GM12874 (cell line): Measurements from ENCODE around the gene HIVEP2.

ENCODE experiments used
- TF ChIP-seq, protein P1 (sequence below): IDR thresholded peaks from 2 replicates; pipeline ENCODE4 v1.5.1; 2011; ENCODE audit warnings: low read depth, mild to moderate bottlenecking, control low read depth, low read length, moderate library complexity; ENCODE audit not compliant: insufficient read depth

Gene HIVEP2

DNA sequence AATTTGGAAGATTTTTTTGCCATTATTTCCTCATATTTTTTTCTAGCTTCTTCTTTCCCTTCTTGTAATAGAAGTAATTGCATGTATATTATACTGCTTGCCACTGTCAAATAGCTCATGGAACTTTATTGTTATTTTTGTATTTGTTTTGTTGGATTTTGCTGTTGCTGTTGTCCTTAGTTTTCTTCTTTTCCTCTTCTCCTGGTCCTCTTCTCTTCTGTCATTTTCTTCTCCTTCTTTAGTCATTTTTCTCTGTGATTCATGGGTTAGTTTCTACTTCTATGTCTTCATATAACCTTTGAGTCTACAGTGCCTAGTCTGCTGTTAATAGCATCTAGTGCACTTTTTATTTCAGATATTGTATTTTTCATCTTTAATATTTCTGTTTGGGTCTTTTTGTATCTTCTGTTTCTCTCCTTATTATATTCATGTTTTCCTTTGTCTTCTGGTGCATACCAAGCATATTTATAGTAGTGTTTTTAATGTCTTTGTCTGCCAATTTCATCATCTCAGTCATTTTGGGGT lies 226.2 kb downstream of the HIVEP2 start:
- TF ChIP-seq, protein P1, sequence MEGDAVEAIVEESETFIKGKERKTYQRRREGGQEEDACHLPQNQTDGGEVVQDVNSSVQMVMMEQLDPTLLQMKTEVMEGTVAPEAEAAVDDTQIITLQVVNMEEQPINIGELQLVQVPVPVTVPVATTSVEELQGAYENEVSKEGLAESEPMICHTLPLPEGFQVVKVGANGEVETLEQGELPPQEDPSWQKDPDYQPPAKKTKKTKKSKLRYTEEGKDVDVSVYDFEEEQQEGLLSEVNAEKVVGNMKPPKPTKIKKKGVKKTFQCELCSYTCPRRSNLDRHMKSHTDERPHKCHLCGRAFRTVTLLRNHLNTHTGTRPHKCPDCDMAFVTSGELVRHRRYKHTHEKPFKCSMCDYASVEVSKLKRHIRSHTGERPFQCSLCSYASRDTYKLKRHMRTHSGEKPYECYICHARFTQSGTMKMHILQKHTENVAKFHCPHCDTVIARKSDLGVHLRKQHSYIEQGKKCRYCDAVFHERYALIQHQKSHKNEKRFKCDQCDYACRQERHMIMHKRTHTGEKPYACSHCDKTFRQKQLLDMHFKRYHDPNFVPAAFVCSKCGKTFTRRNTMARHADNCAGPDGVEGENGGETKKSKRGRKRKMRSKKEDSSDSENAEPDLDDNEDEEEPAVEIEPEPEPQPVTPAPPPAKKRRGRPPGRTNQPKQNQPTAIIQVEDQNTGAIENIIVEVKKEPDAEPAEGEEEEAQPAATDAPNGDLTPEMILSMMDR: no peak

DNA sequence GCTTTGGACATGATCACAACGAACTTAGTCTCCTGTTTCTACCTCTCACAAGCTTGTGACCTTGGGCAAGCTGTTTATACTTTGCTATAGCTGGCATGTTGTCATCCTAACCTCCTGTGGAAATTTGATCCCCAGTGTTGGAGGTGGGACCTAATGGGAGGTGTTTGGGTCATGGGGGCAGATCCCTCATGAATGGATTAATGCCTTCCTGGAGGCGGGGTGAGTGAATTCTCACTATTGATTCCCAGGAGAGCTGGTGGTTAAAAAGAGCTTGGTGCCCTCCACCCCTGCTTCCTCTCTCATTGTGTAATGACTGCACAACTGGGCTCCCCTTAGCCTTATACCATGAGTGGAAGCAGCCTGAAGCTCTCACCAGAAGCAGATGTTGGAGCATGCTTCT lies 228.9 kb downstream of the HIVEP2 start:
- TF ChIP-seq, protein P1: no peak

DNA sequence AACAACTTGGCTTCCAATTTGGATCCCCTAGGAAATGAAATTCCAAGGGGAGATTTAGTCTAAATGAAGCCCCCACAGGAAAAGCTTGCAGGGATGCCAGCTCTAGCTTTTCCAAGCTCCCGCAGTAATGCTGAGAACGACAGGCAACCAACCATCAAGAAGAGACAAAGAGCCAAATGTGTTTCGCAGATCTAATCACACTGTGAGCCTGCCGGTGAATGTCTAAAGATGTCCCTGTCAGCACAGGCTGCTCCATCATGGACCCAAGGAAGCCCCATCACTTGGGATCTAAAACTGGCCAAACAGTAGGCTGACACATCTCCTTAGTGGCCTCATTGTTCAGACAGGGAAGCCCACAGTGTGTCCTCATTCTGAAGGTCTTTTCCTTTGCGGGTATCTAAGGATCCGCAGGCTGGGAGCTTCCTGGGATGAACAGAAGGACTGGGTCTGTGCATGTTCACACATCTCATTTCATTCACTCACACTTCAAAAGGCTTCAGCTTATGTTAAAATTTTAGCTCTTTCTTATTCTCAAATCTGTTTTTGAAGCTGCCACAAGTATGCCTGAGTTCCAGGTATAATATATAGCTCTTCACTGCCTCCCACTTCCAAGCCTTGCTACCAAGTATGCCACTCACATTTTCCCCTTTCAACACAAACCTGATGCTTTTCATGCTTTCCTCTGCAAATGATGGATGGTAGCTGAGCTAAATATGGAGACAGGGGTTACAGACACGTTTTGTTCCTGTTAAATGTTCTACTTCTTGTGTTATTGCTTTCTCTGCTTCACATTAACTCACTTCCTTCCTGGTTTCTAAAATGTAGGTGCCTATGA lies 229.8 kb downstream of the HIVEP2 start:
- TF ChIP-seq, protein P1: no peak

DNA sequence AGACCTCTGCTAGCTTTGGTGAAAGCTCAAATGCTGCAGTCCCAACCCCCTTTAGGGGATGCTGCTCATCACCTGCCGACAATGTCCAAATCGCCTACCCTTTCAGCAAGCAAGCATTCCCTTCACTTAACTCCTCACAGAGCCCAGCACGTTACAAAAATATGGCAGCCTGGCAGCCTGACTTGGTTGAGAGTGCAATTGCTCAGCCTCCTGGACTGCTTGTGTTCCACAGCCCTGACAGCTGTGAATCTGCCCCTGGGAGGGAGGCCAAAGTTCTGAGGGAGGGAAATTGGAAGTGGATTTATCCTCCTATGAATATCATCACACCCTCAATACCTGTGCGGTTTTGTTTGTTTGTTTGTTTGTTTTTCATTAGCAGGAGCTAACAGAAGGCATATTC lies 231.0 kb downstream of the HIVEP2 start:
- TF ChIP-seq, protein P1: no peak

DNA sequence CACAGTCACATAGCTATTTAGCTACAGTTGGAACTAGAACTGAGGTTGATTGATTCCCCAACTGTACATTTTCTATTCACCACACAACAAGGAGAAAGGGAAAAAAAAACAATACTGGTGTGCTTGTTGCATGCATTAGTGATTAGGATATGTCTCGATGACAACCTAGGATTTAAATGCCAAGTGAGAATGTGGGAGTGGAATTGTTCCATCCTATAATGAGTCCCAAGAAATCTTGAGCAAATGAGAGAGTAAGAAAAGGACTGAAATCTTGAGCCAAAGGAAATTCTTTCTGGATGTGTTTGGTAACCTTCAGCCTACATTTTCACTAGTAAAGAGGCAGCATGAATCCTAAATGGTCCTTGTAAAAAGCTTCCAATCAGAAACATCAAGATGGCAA lies 232.7 kb downstream of the HIVEP2 start:
- TF ChIP-seq, protein P1: no peak

DNA sequence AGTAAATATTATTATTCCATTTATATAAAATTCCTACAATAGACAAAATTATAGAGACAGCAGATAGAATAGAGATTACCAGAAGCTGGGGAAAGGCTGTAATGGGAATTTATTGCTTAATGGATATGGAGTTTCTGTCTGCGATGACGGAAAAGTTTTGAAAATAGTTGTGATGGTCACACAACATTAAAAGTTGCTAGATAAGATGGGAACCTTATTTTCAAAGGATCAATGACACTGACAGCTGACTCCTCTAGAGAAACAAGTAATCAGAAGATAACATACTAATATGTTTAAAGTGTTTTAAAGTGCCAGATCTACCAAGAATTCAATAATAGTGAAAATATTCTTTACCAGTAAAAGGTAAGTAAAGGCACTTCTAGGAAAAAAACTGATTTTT lies 236.3 kb downstream of the HIVEP2 start:
- TF ChIP-seq, protein P1: no peak

DNA sequence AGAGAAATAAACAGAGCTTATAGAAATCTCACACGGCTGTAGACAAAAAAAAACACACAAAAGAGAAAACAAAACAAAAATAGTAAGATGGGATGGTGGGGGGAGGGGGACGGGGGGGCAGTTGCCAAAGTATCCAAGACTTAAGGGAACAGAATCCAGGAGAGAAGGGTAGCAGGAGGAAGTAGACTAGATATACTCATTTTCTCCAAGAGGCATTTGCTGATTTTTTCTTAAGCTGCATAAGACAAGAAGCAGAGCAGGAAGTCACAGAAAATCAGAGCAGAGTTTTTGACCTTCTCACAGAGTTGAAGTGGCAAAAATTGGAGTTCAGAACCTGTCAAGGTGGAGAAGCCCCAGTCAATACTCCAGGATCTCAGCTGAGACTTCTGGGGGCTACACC lies 237.7 kb downstream of the HIVEP2 start:
- TF ChIP-seq, protein P1: no peak
